ENCODE measurements around the gene INPP5B. TPM values are rescaled to one million over a fixed set of nuclear protein-coding genes. Genes with fewer than 3 reads are reported as not detected.

INPP5B gene
- total and polyA plus RNA-seq, 9 of the 15 experiments (the other 6 are each of a cell fraction or from before 2014, with no cell fraction given), result 14.1 to 28.7 (median 20.9) TPM

GRCh38 chr1:37989361-37989930, 42.6 kb upstream of the INPP5B start (continued):
- TF ChIP-seq ZNF407 (IDR thresholded peaks at IDR 0.05; ENCODE audit: low read depth) (0 out of 2 replicates have a peak, but pooled peaks have one; percentile 22), SIN3A (IDR thresholded peaks at IDR 0.05; ENCODE audit: borderline replicate concordance in 2 of 2, control insufficient read depth in 1 of 2, low read depth in 2 of 2, low read length in 2 of 2) (peak in 1 of 2 experiments; percentile 47; a peak in 1 of 4 replicates), ELK1 (CRISPR knock-in tag; IDR thresholded peaks at IDR 0.05) (no peak), BRF2 (IDR thresholded peaks at IDR 0.05; ENCODE audit: borderline replicate concordance, insufficient read depth, insufficient read length) (no peak), SAP30 (IDR thresholded peaks at IDR 0.05; ENCODE audit: borderline replicate concordance, insufficient read depth, low read depth, low read length, poor library complexity, severe bottlenecking) (peak; percentile 91), NKRF (IDR thresholded peaks at IDR 0.05; ENCODE audit: borderline replicate concordance) (peak; percentile 88; the same call in 1 of the 2 replicates), CBFA2T2 (conservative IDR thresholded peaks at IDR 0.05) (no peak), DDX20 (tag; IDR thresholded peaks at IDR 0.05; ENCODE audit: low read depth) (no peak)

Data from K562 (cell line).